GM12878 (cell line): ENCODE data around the gene PTPN2. TPM values are rescaled to one million over a fixed set of nuclear protein-coding genes. Genes with fewer than 3 reads are reported as not detected.

ENCODE experiments used
- ATAC-seq: fragments of 200-7000 bp; cut with Tn5 transposase; 3 replicates; pipeline ENCODE4 v1.9.1; 2020; ENCODE audit warnings: mild to moderate bottlenecking, moderate library complexity
- BruUV-seq: library from RNA; stranded (reverse); fragments of 400-500 nt; replicated peaks from 2 replicates; lab custom pipeline; 2021; lab: Mats Ljungman, UMichigan
- CTCF ChIA-PET: fragments of 300-600 bp; sonication (Branson Sonifier 250); formaldehyde crosslinking; extraction: SDS; loops from one replicate; lab custom pipeline; 2021; ENCODE audit warnings: inconsistent platforms; lab: Yijun Ruan, JAX
- POLR2A ChIA-PET: fragments of 350-600 bp; formaldehyde crosslinking; extraction: SDS; loops from one replicate; lab custom pipeline; 2021; ENCODE audit warnings: inconsistent platforms; lab: Charles Lee
- RAD21 ChIA-PET: fragments of 300-600 bp; sonication (Branson Sonifier 250); formaldehyde crosslinking; loops from one replicate; lab custom pipeline; 2023; ENCODE audit warnings: antibody characterized with exemption; ENCODE audit not compliant: unreplicated experiment; lab: Charles Lee
- SMC1A ChIA-PET: fragments of 300-600 bp; sonication (Branson Sonifier 250); formaldehyde crosslinking; loops from one replicate; lab custom pipeline; 2023; ENCODE audit not compliant: unreplicated experiment, uncharacterized antibody; lab: Charles Lee
- DNase-seq: peaks from one replicate; pipeline ENCODE4 v3.0.0-alpha.2; 2011; ENCODE audit warnings: low read depth, low spot score
- FAIRE-seq: peaks from 3 replicates; lab custom pipeline; 2011; peaks lifted over from hg19 to GRCh38; lab: Jason Lieb, UNC
- H2AFZ ChIP-seq: 2 replicates; pipeline ENCODE4 v1.6.0; 2011; ENCODE audit warnings: low read depth, low read length, control low read depth; ENCODE audit not compliant: control insufficient read depth
- H3K27ac ChIP-seq: 2 replicates; pipeline ENCODE4 v1.5.1; 2011; ENCODE audit warnings: control low read depth; ENCODE audit not compliant: control insufficient read depth, insufficient read depth
- H3K27me3 ChIP-seq, 2 experiments: replicated peaks in 1 of 2; 2 replicates each; pipeline versions ENCODE4 v1.6.0 to v1.6.1; 2011; ENCODE audit warnings: low read length in 1 of 2; ENCODE audit not compliant: control insufficient read depth in 2 of 2, insufficient read depth in 2 of 2
- H3K36me3 ChIP-seq, 2 experiments: 2 replicates each; pipeline ENCODE4 v1.5.1; 2011; ENCODE audit warnings: low read length in 1 of 2; ENCODE audit not compliant: control insufficient read depth in 2 of 2, insufficient read depth in 2 of 2
- H3K4me1 ChIP-seq: 2 replicates; pipeline ENCODE4 v1.6.1; 2011; ENCODE audit warnings: mild to moderate bottlenecking, low read length, moderate library complexity, mixed read lengths; ENCODE audit not compliant: control insufficient read depth, insufficient read depth
- H3K4me2 ChIP-seq: 2 replicates; pipeline ENCODE4 v1.6.0; 2011; ENCODE audit warnings: control low read depth; ENCODE audit not compliant: control insufficient read depth, insufficient read depth
- H3K4me3 ChIP-seq: fragments of 200-600 bp; sonication (generic); 2 replicates; pipeline ENCODE4 v1.5.1; 2016
- H3K79me2 ChIP-seq: 2 replicates; pipeline ENCODE4 v1.6.0; 2011; ENCODE audit warnings: low read length; ENCODE audit not compliant: control insufficient read depth, insufficient read depth
- H3K9ac ChIP-seq: 2 replicates; pipeline ENCODE4 v1.8.0; 2011; ENCODE audit warnings: low read length, control low read depth, mixed read lengths; ENCODE audit not compliant: control insufficient read depth, insufficient read depth
- H3K9me3 ChIP-seq: replicated peaks from 3 replicates; pipeline ENCODE4 v1.5.1; 2011; ENCODE audit warnings: mild to moderate bottlenecking, low read length; ENCODE audit not compliant: control insufficient read depth, insufficient read depth
- H4K20me1 ChIP-seq: 2 replicates; pipeline ENCODE4 v1.6.0; 2011; ENCODE audit not compliant: control insufficient read depth, insufficient read depth
- CHD1 ChIP-seq: IDR thresholded peaks from 2 replicates; pipeline ENCODE4 v1.6.1; 2012; ENCODE audit warnings: low read depth, low read length, improper control_type of control experiment
- DPF2 ChIP-seq: fragments of 450-650 bp; IDR thresholded peaks from 2 replicates; pipeline ENCODE4 v1.6.1; 2017; ENCODE audit warnings: mild to moderate bottlenecking
- EP300 ChIP-seq, 2 experiments: fragments of 150-350 bp in 1 of 2; IDR thresholded peaks; 2 replicates each; pipeline ENCODE4 v1.6.1; 2011 to 2012; ENCODE audit warnings: low read depth in 2 of 2, low read length in 2 of 2, borderline replicate concordance in 1 of 2, improper control_type of control experiment in 1 of 2, inconsistent platforms in 1 of 2; ENCODE audit not compliant: control insufficient read depth in 1 of 2
- KAT2A ChIP-seq: conservative IDR thresholded peaks from 2 replicates; pipeline ENCODE4 v1.6.1; 2011; ENCODE audit warnings: low read depth, low read length; ENCODE audit not compliant: control insufficient read depth
- MLLT1 ChIP-seq: fragments of 450-650 bp; IDR thresholded peaks from 2 replicates; pipeline ENCODE4 v1.6.1; 2016; ENCODE audit warnings: mild to moderate bottlenecking
- MYC ChIP-seq: IDR thresholded peaks from 2 replicates; pipeline ENCODE4 v1.6.1; 2011; ENCODE audit warnings: mild to moderate bottlenecking, low read length, moderate library complexity, inconsistent platforms; ENCODE audit not compliant: insufficient read depth, insufficient replicate concordance, insufficient read length, severe bottlenecking
- NBN ChIP-seq: fragments of 450-650 bp; IDR thresholded peaks from 2 replicates; pipeline ENCODE4 v1.6.1; 2016
- NFIC ChIP-seq: IDR thresholded peaks from 2 replicates; pipeline ENCODE4 v1.6.1; 2012; ENCODE audit warnings: low read depth, mild to moderate bottlenecking, inconsistent platforms, low read length, moderate library complexity
- NRF1 ChIP-seq: conservative IDR thresholded peaks from 2 replicates; pipeline ENCODE4 v1.6.1; 2011; ENCODE audit warnings: mild to moderate bottlenecking, low read depth, low read length, improper control_type of control experiment
- RBBP5 ChIP-seq: fragments of 200-600 bp; sonication (generic); conservative IDR thresholded peaks from 2 replicates; pipeline ENCODE4 v1.6.1; 2016
- RCOR1 ChIP-seq: conservative IDR thresholded peaks from 2 replicates; pipeline ENCODE4 v1.6.1; 2012; ENCODE audit warnings: low read depth, low read length, improper control_type of control experiment
- RELA ChIP-seq: fragments of 450-650 bp; IDR thresholded peaks from 2 replicates; pipeline ENCODE4 v1.8.0; 2014; ENCODE audit warnings: borderline replicate concordance; ENCODE audit not compliant: partially characterized antibody
- RFX5 ChIP-seq: IDR thresholded peaks from 2 replicates; pipeline ENCODE4 v1.6.1; 2011; ENCODE audit warnings: low read depth, low read length, improper control_type of control experiment
- SMAD1 ChIP-seq: fragments of 450-650 bp; IDR thresholded peaks from 2 replicates; pipeline ENCODE4 v1.6.1; 2018; ENCODE audit warnings: mild to moderate bottlenecking, low read depth; ENCODE audit not compliant: partially characterized antibody
- TCF7 ChIP-seq: IDR thresholded peaks from 2 replicates; pipeline ENCODE4 v1.6.1; 2014; ENCODE audit warnings: antibody characterized with exemption, borderline replicate concordance
- USF2 ChIP-seq: IDR thresholded peaks from 2 replicates; pipeline ENCODE4 v1.6.1; 2011; ENCODE audit warnings: low read depth, low read length, improper control_type of control experiment, borderline replicate concordance
- ZBTB4 ChIP-seq: fragments of 450-650 bp; formaldehyde crosslinking; IDR thresholded peaks from 2 replicates; pipeline ENCODE4 v1.4.0; 2022; ENCODE audit warnings: mild to moderate bottlenecking, moderate library complexity
- WGBS: methylation state at CpG from one replicate; pipeline ENCODE4 v1.1.6; 2016; ENCODE audit warnings: low lambda C conversion rate; ENCODE audit not compliant: insufficient replicate concordance, insufficient coverage; ENCODE audit errors: missing lambda C conversion rate; 5-methylcytosine and 5-hydroxymethylcytosine counted together
- in situ Hi-C: fragments of 300-500 bp; cut with MboI; formaldehyde crosslinking; loops from 9 replicates; pipeline ENCODE4 v1.14.3; 2018; ENCODE audit warnings: mixed read lengths
- intact Hi-C: fragments of 100-400 bp; cut with micrococcal nuclease; formaldehyde crosslinking; loops from one replicate; pipeline ENCODE4 v1.14.2; 2022; ENCODE audit not compliant: unreplicated experiment
- polyA plus RNA-seq, 11 experiments: library from polyadenylated mRNA; depleted of rRNA in 4 of 11; unstranded in 6 of 11; stranded (reverse) in 5 of 11; fragments of >200 nt; fragmentation: Nextera tagmentation in 4 of 11; fragmentation: Illumina TruSeq in 1 of 11; extraction: Ambion mirVana in 4 of 11; extraction: Trizol in 1 of 11; gene quantifications; 1 replicate in 1 of 11; 2 replicates in 10 of 11; pipeline versions ENCODE4 v1.2.1 to v1.2.3, GENCODE V29; 2011 to 2016; ENCODE audit warnings: inconsistent platforms in 2 of 11, missing spikeins in 2 of 11, low read depth in 1 of 11
- total RNA-seq, 4 experiments: library from RNA; depleted of rRNA in 3 of 4; stranded (reverse); fragments of >200 nt in 3 of 4; fragmentation: Illumina TruSeq in 1 of 4; extraction: Trizol in 1 of 4; gene quantifications; 2 replicates each; pipeline versions ENCODE4 v1.2.1 to v1.2.3, GENCODE V29; 2013 to 2021

PTPN2 gene
- total and polyA plus RNA-seq, 10 of the 15 experiments (the other 5 are each of a cell fraction or from before 2014, with no cell fraction given) = 46.5 to 86.7 (median 64.6) TPM

- no peak overlapping the region for H3K9ac ChIP-seq
- H3K27ac ChIP-seq = no peak overlapping the region
- H3K4me2 ChIP-seq = no peak overlapping the region
- no peak overlapping the region for H3K4me3 ChIP-seq
- in situ Hi-C loops (no loop called here), intact Hi-C loops (no loop called here)
- no peaks in the 10 kb centered on the region for H3K9me3 ChIP-seq
- no peaks in the 10 kb centered on the region for H3K27me3 ChIP-seq
- no peaks in the 10 kb centered on the region for H4K20me1 ChIP-seq
- H2AFZ ChIP-seq = no peak overlapping the region
- WGBS = 86% methylated on average over 21 of the region's 21 CpGs
- CTCF ChIA-PET = no interaction called here
- no peaks in the 10 kb centered on the region for H3K4me1 ChIP-seq
- H3K79me2 ChIP-seq = no peaks in the 10 kb centered on the region
- H3K36me3 ChIP-seq = no peaks in the 10 kb centered on the region
- no TSS peak for BruUV-seq
- RAD21 ChIA-PET = interaction anchor here (0.6 kb wide), 1 partner anchor 34 kb away, joined by 3 read pairs; no protein-coding TSS in a partner anchor
- FAIRE-seq = no peak
- SMC1A ChIA-PET = no interaction called here
- no peak for ATAC-seq
- DNase-seq = no peak
- POLR2A ChIA-PET = no interaction called here
- no peak for TF ChIP-seq RCOR1
- no peak for TF ChIP-seq USF2
- no peak for TF ChIP-seq DPF2
- TF ChIP-seq EP300 (IDR thresholded peaks at IDR 0.05; ENCODE audit: borderline replicate concordance in 1 of 2, control insufficient read depth in 1 of 2, low read depth in 2 of 2, low read length in 2 of 2) = no peak
- no peak for TF ChIP-seq NRF1
- TF ChIP-seq MLLT1 = no peak
- no peak for TF ChIP-seq MYC
- no peak for TF ChIP-seq RFX5
- TF ChIP-seq RELA = no peak
- no peak for TF ChIP-seq SMAD1
- no peak for TF ChIP-seq RBBP5
- TF ChIP-seq KAT2A = no peak
- no peak for TF ChIP-seq TCF7
- TF ChIP-seq NBN = no peak
- no peak for TF ChIP-seq ZBTB4 (CRISPR knock-in tag)
- TF ChIP-seq NFIC = no peak
- TF ChIP-seq CHD1 = no peak
Measured at GRCh38 chr18:12779456-12779855, 104.6 kb downstream of the PTPN2 start.
